Measurements from ENCODE around the gene SLC5A5.
"Not testable (repeated sequence)": the region's sequence is repeated elsewhere in the genome, so short reads cannot be mapped to it uniquely, and the experiment has no call there.

SLC5A5 gene

GRCh38 chr19:17871032-17871877 is 490 bp upstream of the SLC5A5 start:
- DNase-seq (ENCODE audit: low read depth, low spot score): no peak

GRCh38 chr19:17872251-17873001 is 681 bp downstream of the SLC5A5 start:
- no peak for DNase-seq (ENCODE audit: low read depth, low spot score)

GRCh38 chr19:17873786-17874757 is 2.3 kb downstream of the SLC5A5 start:
- no peak for DNase-seq (ENCODE audit: low read depth, low spot score)

- DNase-seq (ENCODE audit: low read depth, low spot score): no peak
Observed at GRCh38 chr19:17874758-17875135, 3.0 kb downstream of the SLC5A5 start.

- no peak for DNase-seq (ENCODE audit: low read depth, low spot score)
Observed at GRCh38 chr19:17877696-17878095, 6.0 kb downstream of the SLC5A5 start.

GRCh38 chr19:17879466-17879865 is 7.7 kb downstream of the SLC5A5 start:
- DNase-seq (ENCODE audit: low read depth, low spot score): no peak

- DNase-seq (ENCODE audit: low read depth, low spot score): no peak
Observed at GRCh38 chr19:17881701-17882100, 10.0 kb downstream of the SLC5A5 start.

GRCh38 chr19:17883627-17884410 is 12.1 kb downstream of the SLC5A5 start:
- DNase-seq (ENCODE audit: low read depth, low spot score): no peak

GRCh38 chr19:17886515-17886914 is 14.8 kb downstream of the SLC5A5 start:
- no peak for DNase-seq (ENCODE audit: low read depth, low spot score)

- not testable (repeated sequence) for DNase-seq (ENCODE audit: low read depth, low spot score)
Observed at GRCh38 chr19:17887221-17887620, 15.5 kb downstream of the SLC5A5 start.

GRCh38 chr19:17888260-17888659 is 16.5 kb downstream of the SLC5A5 start:
- no peak for DNase-seq (ENCODE audit: low read depth, low spot score)

- DNase-seq (ENCODE audit: low read depth, low spot score): no peak
Observed at GRCh38 chr19:17889609-17890214, 18.0 kb downstream of the SLC5A5 start.

- DNase-seq (ENCODE audit: low read depth, low spot score): no peak
Observed at GRCh38 chr19:17893766-17894165, 22.0 kb downstream of the SLC5A5 start.

- DNase-seq (ENCODE audit: low read depth, low spot score): no peak
Observed at GRCh38 chr19:17902701-17903100, 31.0 kb downstream of the SLC5A5 start.

- DNase-seq (ENCODE audit: low read depth, low spot score): no peak
Observed at GRCh38 chr19:17908244-17908643, 36.5 kb downstream of the SLC5A5 start.

GRCh38 chr19:17909003-17909732 is 37.4 kb downstream of the SLC5A5 start:
- DNase-seq (ENCODE audit: low read depth, low spot score): no peak

GRCh38 chr19:17910791-17911360 is 39.1 kb downstream of the SLC5A5 start:
- no peak for DNase-seq (ENCODE audit: low read depth, low spot score)

GRCh38 chr19:17915940-17916593 is 44.3 kb downstream of the SLC5A5 start:
- no peak for DNase-seq (ENCODE audit: low read depth, low spot score)

- DNase-seq (ENCODE audit: low read depth, low spot score): not testable (repeated sequence)
Observed at GRCh38 chr19:17918151-17918550, 46.4 kb downstream of the SLC5A5 start.
